ENCODE data around the gene MCOLN1. TPM values are rescaled to one million over a fixed set of nuclear protein-coding genes. Genes with fewer than 3 reads are reported as not detected.
A peak's percentile ranks its signal among the peaks of the same experiment; 100 is the strongest.

MCOLN1 gene
- total and polyA plus RNA-seq, 11 donors = 12.1 to 49.7 (median 21.0) TPM

DNA sequence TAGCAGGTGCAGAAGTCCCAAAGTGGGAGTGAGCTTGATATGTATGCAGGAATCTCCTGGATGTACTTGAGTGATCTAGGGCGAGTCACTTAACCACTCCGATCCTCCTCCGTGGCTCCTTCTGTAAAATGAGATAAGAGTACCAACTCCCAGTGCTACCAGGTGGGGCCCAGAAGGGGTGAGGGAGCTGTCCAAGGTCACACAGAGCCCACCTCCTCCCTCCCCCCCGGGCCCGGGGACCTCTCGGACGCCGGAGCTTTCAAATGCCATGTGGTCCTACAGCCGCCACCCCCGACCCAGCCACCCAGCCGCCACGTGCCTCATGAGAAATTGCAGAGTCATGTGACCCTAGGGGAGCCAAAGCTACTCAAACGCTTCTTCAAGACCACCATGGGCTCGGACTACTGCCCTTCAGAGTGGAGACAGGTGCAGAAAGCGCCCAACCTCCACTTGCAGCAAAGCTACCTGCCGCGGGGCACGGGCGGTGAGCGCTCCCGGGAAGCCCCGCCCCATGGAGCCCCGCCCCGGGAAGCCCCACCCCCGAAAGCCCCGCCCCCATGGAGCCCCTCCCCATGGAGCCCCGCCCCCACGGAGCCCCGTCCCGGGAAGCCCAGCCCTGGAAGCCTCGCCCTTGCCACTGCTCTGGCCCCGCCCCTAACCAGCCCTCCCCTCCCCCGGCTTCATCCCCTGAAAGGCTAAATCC, 16.6 kb upstream of the MCOLN1 start:
- Histone ChIP-seq H3K4me3 (peak overlapping the region in 2 of 12 donors; percentile 6 to 25), H3K9me3 (no peaks in the 10 kb centered on the region), H3K27me3 (peaks cover 3 to 48% (median 25%) of the 10 kb centered on the region in 9 donors), H3K4me1 (peaks cover 0 to 21% (median 6%) of the 10 kb centered on the region in 12 donors), H3K27ac (no peak overlapping the region), H3K36me3 (no peaks in the 10 kb centered on the region)
- intact Hi-C loops (cut with DNase I) = no loop called here
- 4 to 6% (median 4%) methylated on average over 20 to 33 of the region's 33 CpGs for whole genome bisulfite sequencing, 4 donors
- ATAC-seq (peak in 3 of 4 donors; percentile 16 to 47 (median 38)), DNase-seq (peak in 1 of 5 donors; percentile 76)
- TF ChIP-seq POLR2A (IDR thresholded peaks at IDR 0.05) = no peak
- no peak for TF ChIP-seq CTCF (IDR thresholded peaks at IDR 0.05)

GRCh38 chr19:7506385-7507328, 15.8 kb upstream of the MCOLN1 start:
- H3K4me1 ChIP-seq = peaks cover 0 to 14% (median 5%) of the 10 kb centered on the region in 12 donors
- H3K36me3 ChIP-seq = no peaks in the 10 kb centered on the region
- 47 to 51% (median 48%) methylated on average over 19 to 20 of the region's 20 CpGs for WGBS, 4 donors
- ATAC-seq (peak; percentile 24 to 93 (median 90)), DNase-seq (peak; percentile 52 to 90 (median 74))
- H3K9me3 ChIP-seq = no peaks in the 10 kb centered on the region
- H3K4me3 ChIP-seq = no peak overlapping the region
- TF ChIP-seq CTCF (IDR thresholded peaks at IDR 0.05) = no peak
- TF ChIP-seq POLR2A (IDR thresholded peaks at IDR 0.05) = no peak
- H3K27me3 ChIP-seq = peaks cover 0 to 40% (median 17%) of the 10 kb centered on the region in 9 donors
- H3K27ac ChIP-seq = no peak overlapping the region
- intact Hi-C loops (cut with DNase I) = no loop called here

DNA sequence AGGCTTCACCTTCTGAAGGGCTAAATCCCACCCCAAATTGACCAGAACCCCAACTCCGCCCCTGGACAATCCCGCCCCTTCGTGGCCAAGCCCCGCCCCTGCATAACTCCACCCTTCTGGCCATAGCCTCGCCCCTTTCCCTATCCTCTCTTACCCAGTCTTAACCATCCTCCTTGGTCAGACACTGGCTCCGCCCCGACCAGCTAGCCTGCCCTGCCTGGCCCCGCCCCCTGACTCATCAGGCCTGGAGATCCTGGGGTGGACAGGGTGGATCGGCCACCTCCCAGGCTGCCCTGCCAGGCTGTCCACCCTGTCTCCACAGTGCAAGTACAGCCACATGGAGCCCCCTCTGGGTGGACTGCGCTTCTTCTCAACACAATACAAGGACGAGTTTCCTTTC, 14.5 kb upstream of the MCOLN1 start:
- TF ChIP-seq POLR2A (IDR thresholded peaks at IDR 0.05) (no peak), CTCF (IDR thresholded peaks at IDR 0.05) (no peak)
- ATAC-seq (peak in 3 of 4 donors; percentile 38 to 78 (median 75)), DNase-seq (peak in 1 of 5 donors; percentile 85)
- 35 to 51% (median 47%) methylated on average over 11 of the region's 11 CpGs for WGBS, 4 donors
- Histone ChIP-seq H3K27ac (no peak overlapping the region), H3K9me3 (no peaks in the 10 kb centered on the region), H3K4me3 (no peak overlapping the region), H3K4me1 (peaks cover 0 to 14% (median 5%) of the 10 kb centered on the region in 12 donors), H3K27me3 (peaks cover 0 to 27% (median 16%) of the 10 kb centered on the region in 9 donors), H3K36me3 (no peaks in the 10 kb centered on the region)
- intact Hi-C loops (cut with DNase I) = no loop called here

DNA sequence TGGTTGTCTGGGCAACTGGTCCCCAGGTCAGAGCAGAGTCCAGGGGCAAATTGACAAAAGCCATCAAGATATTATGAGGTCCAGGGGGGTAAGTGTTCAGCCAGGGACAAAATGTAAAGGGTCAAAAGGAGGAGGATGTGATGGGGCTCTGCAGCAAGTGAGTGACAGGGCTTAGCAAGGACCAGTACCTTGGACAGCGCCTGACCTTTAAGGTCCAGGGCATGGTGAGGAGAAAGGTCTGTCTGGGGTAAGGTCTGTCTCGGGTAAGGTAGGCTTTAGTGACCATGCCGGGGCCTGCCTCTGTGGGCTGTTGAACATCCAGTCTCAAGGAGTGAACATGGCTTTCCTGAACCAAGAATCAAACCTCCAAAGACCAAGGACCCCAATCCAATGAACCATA, 12.8 kb upstream of the MCOLN1 start:
- WGBS, 4 donors = 19 to 53% (median 31%) methylated on average over 3 of the region's 3 CpGs
- no peak for TF ChIP-seq POLR2A (IDR thresholded peaks at IDR 0.05)
- no peak for TF ChIP-seq CTCF (IDR thresholded peaks at IDR 0.05)
- ATAC-seq = no peak
- intact Hi-C loops (cut with DNase I) = no loop called here
- DNase-seq = no peak
- Histone ChIP-seq H3K4me3 (no peak overlapping the region), H3K4me1 (peaks cover 0 to 15% (median 5%) of the 10 kb centered on the region in 12 donors), H3K36me3 (no peaks in the 10 kb centered on the region), H3K9me3 (no peaks in the 10 kb centered on the region), H3K27me3 (peaks cover 0 to 16% (median 9%) of the 10 kb centered on the region in 9 donors), H3K27ac (no peak overlapping the region)
